HG02642 (cell line): ENCODE results near the gene CCDC85C.

ENCODE experiments used
- ATAC-seq: cut with Tn5 transposase; IDR thresholded peaks from one replicate; pipeline ENCODE4 v1.9.1; 2021; ENCODE audit warnings: mild to moderate bottlenecking; ENCODE audit not compliant: unreplicated experiment, poor library complexity

Gene CCDC85C

GRCh38 chr14:99609245-99610170 is 5.5 kb upstream of the CCDC85C start:
- no peak for ATAC-seq

GRCh38 chr14:99608591-99608990 is 4.6 kb upstream of the CCDC85C start:
- no peak for ATAC-seq

DNA sequence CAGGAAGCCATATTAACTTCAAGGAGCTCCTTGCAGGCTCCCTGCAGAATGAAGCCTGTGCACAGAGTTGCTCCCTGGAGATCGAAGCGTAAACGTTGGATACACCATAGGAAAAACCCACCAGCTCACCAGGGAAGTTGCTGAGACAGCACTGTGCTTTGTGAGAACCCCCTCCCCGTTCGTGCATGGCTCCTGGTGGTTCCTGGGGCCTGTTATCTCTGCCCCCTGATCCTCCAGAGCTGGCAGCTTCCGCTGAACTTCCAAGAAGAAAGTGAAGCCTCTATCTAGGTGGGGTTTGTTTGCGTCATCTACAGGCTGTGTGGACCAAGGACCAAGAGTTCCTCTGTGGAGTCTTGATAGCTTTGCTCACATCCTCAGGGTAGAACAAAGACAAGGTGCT is 2.4 kb upstream of the CCDC85C start:
- no peak for ATAC-seq

GRCh38 chr14:99605299-99605961 is 1.4 kb upstream of the CCDC85C start:
- peak; percentile 26 for ATAC-seq

DNA sequence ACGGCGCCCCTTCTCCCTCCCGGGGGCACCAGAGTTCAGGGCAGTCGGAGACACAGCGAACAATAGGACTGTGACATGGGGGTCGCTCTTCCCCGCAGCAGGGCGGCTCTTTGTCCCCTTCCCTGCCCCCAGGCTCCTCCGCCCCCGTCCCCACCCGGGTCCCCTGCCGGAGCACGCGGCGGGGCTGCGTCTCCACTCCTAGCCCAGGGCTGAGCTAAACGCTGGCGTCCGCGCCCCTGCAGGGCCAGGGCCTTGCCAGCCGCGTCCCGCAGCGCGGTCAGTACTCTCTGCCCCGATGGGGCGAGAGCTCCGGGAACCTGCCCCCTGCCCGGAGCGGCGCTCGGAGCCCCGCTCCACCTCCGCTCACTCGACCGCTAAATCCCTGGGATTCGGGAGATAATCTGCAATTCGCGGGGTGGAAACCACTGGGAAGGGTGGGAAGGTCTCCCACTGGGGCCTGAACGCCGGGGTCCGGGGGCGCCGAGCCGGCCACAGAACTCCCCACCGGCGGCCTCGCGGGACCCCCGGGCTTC is 825 bp upstream of the CCDC85C start:
- ATAC-seq: peak; percentile 21

DNA sequence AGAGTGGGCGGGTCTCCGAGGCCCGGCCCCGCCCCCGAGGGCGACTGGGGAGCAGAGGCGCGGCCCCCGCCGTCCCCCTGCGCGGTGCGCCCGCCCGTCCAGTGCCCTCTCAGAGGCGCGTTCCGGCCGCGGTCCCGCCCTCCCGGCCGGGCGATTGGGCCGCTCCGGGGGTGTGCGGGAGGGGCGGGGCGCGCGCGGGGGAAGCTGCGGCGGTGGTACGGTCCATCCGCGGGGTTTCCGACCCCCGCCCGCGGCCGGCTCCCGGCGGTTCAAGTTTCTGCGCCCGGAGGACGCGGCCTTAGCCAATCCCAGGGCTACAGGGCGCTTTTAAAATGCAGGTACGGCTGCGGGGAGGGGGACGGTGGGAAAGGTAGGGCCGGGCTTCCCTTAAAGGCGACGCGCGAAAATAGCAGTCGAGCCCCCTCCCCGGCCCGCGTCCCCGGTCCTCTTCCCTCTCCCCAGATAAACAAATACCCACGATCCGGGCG is 315 bp upstream of the CCDC85C start:
- ATAC-seq: peak; percentile 91

DNA sequence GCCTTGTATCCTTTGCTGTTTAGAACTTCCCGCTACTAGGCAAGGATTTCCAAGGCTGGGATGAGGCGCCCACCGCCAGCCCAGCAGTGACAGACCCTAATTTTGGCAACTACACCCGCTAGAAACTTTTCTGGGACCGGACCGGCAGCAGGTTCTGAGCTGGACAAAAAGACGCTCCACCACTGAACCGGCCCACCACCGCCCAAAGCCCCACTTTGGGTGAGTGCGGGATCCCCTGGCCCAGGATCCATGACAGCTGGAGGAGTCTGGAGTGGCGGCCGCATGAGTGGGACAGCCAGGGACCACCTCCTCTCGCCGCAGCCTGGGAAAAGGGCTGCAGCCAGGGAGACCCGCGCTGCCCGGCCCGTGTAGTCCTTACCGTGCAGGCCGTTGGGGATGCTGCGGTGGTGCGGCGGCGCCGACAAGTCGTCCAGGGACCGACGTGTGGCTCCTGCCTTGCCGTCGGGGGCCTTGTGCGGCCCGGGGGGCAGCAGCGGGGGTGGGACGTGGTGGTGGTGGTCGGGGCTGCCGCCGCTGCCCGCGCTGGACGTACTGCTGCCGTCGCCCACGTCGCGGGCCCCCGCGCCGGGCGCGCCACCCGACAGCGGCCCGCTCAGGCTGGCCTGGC is 1.1 kb downstream of the CCDC85C start:
- no peak for ATAC-seq

DNA sequence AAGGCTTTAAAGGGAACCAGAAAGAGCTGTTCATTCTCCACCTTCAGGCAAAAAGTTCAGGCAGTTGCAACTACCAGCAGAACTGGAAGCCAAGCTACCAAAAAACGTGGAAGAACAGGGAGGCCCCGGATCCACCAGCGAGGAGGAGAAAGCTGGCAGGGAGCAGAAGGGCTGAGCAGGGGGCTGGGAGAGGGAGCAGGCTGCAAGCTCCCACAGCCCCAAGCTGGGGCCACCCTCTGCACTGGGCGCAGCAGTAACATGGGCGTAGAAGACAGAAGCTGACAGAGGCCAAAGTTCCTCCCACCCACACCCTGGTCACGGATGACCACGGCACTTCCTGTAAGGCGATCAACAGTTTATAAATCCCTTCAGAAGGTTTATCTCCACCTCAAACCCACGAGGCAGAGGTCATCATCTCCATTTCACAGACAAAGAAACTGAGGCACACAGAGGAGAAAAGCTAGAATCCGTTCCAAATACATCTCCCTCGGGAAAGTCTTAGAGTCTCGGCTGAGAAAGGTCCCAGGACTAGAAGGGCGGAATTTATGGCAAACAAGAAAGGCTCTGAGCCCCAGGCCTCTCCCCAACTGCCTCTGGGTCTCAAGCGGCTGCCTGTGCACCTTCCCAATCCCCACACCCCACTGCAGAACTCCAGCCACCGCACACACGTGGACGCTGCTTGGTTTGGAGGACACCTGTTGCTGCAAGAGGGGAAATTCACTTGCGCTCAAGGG is 1.8 kb downstream of the CCDC85C start:
- no peak for ATAC-seq

DNA sequence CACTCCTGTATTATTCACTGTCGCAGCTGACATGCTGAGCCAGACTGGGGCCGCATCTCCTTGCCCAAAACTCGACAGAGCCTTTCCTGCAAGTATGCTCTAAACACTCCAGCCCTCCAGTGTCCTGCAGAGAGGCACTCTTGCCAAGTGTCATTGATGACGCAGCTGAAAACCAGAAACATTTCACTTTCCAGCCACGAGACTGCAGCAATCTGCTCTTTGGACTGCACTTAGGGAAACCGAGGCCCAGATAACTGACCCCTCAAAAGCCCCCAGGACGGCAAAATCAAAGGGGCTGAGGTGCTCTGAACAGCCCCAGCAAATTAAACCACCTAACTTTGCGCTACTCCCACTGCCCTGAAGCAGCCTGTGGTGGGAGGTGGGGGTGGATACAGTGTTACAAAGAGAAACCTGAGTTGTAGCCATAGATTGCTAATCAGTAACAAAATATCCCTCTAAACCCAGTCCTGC is 2.6 kb downstream of the CCDC85C start:
- no peak for ATAC-seq

DNA sequence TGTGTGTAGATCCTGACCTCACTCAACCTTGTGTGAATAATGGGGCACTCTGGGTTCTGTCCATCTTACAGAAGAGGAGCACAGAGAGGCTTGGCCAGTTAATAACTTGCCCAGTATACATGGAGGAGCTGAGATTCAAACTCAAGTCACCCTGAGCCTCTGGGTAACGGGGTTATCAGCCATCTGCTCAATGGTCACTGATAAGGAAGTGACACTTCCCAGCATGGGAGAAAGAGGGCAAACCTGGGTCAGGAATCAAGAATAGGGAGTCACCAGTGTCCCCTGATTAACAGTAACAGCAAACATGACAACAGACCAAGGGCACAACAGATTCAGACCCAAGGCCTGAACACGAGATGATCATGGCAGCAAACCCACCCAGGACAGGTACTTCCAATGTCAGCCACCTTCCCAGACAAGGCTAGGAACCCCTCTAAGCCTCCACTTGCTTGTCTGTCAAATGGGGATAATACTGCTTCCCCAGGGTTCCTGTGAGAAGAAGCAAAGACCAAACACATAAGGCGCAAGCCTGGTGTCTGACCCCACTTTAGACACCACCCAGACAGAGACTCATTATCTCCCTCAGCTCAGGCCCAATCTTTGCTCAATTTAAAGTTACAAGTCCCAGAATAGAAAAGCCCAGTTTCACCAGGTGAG is 3.6 kb downstream of the CCDC85C start:
- no peak for ATAC-seq

DNA sequence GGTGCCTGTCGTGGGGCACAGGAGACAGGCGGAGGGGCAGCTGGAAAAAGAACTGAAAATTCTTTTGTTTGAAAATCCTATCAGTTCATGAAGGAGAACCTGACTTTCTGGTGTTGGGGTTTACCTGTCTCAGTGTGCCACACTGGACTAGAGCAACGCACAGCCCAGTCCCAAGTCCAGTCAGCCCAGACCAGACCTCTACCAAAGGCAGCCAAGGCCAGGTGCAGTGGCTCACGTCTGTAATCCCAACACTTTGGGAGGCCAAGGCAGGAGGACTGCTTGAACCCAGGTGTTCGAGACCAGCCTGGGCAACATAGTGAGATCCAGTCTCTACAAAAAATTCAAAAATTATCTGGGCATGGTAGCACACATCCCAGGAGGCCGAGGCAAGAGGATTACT is 4.6 kb downstream of the CCDC85C start:
- ATAC-seq: no peak

GRCh38 chr14:99598774-99599173 is 5.2 kb downstream of the CCDC85C start:
- ATAC-seq: no peak

- ATAC-seq: no peak
These were observed 6.0 kb downstream of the CCDC85C start for GRCh38 chr14:99597911-99598600.

GRCh38 chr14:99596772-99597171 is 7.2 kb downstream of the CCDC85C start:
- ATAC-seq: no peak

DNA sequence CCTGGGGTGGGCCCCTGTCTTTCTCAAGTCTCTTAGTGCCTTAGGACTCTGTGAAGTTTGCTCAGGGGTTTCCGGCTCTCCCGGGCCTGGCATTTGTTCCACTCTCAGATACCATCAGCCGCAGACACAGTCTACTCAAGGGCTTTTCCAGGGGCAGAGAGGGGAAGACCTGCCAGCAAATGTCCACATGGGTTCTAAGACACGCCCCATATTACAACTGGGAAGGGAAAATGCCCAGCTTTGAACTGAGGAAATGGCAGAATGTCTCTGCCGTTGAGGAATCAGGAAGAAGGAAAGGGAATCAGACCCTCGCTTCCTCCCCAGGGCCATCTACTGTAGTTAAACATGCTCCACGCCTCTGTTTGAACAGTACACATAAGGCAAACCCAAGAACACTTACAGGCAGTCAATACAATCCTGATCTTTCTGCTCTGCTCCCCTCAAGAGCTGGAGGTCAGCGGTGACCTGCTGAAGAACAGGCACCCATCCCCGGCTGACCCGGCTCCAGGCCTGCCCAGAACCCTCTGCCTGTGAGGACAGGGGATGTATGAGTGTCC is 7.9 kb downstream of the CCDC85C start:
- no peak for ATAC-seq

- no peak for ATAC-seq
These were observed 8.5 kb downstream of the CCDC85C start for GRCh38 chr14:99595524-99595923.

DNA sequence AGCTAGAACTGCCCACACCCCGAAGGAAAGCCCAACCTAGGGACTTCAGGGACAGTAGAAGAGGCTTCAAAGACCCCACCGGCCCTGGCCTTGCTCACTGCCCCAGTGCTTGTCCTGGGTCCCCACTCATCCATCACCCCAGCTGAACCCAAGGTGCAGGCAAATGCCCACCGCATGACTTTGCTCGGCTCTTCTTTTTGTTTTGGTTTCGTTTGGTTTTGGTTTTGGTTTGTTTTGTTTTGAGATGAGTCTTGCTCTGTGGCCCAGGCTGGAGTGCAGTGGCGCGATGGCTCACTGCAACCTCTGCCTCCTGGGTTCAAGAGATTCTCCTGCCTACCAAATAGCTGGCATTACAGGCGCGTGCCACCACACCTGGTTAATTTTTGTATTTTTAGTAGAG is 9.0 kb downstream of the CCDC85C start:
- ATAC-seq: peak; percentile 83

- no peak for ATAC-seq
These were observed 9.8 kb downstream of the CCDC85C start for GRCh38 chr14:99593971-99594841.
